NCI-H524 treated with DMSO at 0.1 percent for 48 hours (cell line): ENCODE measurements around the gene MYRFL.
A peak's percentile ranks its signal among the peaks of the same experiment; 100 is the strongest.

Experiments
- DNase-seq: peaks from one replicate; lab custom pipeline; 2025; lab: John Stamatoyannopoulos, UW

MYRFL gene

DNA sequence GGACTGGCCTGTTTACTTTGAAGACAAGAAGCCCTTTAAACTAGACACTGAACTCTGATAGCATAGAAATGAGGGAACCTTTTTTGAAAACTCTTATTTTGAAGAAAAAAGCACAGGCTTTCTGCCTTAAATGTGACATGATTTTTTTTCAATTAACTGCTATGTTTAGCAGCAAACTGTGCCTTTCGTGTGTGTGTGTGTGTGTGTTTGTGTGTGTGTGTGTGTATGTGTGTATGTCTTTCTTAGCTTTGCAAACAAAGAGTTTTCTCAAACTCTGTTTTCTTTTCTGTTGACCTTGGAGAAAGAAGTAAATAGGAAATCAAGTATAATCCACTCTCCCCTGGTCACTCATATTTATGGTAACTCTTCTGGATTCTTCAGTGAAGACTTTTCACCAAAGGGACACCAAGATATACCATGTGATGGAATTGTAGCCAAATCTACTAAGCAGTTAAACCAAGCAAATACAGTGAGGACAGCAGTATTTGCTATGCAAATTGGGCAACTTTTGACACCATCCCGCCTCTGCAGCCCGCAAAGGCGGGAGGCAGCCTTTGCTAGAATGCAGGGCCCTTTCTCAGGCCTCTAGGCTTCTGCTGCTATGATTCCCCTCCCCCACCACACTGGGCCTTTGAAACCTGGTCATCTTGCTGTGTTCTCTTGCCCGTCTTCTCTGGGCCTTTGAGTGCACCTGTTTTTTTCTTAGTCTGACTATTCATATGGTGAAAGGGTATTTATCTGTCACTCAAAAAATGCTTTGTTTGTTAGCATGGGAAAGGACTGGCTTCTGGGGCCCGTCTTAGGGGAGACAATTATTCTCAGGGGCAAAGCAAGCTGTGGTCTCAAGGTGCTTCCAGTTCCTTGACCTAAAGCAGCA lies 107.9 kb downstream of the MYRFL start:
- no peak for DNase-seq

DNA sequence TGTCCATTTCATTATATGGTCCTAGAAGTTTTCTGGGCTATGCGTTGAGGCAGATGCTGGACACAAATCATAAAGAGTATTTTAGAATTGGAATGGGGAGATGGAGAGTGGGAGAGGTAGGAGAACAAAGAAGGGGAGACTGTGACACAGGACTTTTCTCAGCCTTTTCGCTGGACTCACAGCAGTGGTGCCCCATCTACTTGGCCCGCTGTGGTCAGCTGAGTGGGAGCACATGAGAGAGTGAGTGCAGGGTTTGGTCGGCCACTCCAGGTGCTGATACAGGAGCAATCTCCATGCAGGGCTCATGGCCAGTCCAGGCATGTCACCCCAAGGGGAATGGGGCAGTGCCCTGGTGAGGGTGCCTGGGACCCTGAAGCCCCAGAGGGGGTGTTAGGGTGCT lies 109.0 kb downstream of the MYRFL start:
- no peak for DNase-seq

DNA sequence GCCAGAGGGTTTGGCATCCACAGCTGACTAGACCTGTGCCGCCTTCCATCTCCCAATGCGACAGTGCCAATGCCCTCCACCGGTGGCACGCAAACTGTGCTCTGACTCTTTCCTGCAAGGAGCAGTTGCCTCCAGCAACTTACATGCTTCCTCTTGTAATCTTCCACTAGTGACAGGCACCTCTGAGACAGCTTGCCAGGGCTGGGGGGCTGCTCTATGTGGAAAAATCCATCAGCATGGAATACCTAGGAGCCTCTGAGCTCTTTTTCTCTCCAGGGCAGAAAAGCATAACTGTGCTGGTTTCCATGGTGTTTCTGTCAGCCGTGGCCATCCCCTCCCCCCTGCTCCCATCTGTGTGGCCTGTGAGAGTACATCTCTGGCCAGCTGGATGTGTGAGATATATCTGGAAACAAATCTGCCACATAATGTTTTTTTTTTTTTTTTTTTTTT lies 110.6 kb downstream of the MYRFL start:
- peak; percentile 4 for DNase-seq

DNA sequence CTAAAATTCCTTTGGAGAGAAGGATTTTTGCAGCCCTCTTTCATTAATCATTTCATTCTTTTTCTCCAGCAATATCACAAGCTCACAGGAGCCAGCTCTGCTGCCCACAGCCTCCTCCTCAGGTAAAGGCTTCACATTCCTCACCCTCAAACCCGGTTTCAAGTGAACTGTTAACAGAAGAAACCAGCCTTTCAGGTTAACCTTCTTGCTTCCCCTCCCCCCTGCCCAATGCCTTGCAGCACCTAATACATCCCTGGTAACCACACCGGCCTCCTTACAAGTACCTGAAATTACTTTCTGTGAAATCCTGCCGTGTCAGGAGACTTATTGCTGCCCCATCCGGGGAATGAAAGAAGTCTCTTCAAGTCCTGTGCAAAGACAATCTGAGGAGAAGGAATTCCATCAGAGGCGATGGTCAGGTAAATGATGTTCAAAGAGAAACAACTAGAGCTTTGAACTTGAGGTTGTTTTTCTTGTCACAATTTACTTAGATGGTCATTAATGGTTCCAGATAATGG lies 111.2 kb downstream of the MYRFL start:
- DNase-seq = no peak

DNA sequence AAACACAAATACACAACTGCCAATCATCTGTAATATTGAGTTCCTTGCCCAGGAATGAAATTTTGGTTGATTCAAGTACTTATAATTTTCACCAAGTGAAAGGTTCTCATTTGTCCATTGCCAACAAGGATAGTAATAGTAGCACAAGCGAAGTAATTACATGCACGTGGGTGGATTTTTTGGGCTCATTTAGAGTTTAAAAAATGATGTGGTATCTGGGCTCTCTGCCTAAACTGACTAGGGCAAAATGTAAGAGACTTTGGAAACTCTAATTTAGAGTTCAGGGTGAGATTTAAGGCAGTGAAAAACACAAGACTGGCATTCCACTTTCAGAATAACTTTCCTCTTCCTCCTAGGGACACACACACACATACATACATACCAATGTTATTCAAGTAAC lies 111.7 kb downstream of the MYRFL start:
- DNase-seq = no peak

DNA sequence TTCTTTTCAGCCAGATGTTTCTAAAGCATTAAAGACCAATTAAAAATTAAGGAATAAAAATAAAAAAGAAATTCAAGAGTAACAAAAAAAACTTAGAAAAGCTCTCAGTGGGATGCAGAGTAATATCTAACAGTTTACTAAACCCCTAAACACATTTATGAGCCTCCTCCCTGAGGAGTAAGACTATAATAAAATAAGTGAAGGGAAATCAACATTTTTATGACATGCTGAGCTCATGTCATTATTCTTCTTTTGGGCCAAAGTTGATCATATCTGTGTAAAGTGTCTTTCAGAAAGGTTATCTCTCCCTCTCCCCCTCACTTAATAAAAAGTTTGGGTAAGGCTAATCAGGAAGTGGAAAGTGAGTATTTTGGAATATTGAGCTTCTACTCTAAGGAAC lies 122.1 kb downstream of the MYRFL start:
- DNase-seq = no peak

DNA sequence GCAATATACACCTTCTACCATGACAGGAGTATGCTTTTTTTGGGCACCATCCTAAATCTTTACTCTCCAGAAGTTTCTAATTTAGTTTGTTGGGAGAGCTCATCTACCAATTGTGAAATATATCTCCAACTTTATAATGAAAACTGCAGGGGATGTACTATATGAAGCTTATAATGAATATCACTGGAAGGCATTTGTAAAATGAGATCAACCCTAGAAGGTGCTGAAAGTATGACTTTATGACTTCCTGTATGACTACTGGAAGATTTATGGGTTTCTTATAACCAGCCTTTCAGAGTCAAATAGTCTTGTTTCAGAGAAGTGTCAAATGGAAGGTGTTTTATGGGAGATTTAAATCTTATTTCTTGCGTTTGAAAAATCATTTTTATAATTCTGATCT lies 122.9 kb downstream of the MYRFL start:
- DNase-seq = no peak

DNA sequence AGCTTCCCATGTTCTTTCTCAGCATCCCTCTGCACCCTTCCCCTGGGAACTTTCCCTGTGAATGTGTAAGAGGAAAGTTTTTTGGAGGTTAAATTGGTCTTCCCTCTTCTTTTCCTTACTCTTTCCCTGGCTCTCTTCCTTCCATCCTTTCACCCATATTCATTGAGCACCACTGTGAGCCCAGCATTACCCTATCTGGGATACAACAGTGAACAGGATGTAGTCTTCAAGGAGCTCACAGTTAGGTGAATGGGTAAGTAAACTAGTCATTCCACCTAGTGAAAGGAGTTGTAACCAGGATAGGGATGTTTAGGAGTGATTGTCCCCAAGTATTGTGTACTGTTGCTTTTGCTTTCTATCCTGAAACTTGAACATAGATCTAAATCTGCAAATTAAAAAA lies 123.8 kb downstream of the MYRFL start:
- DNase-seq = no peak

DNA sequence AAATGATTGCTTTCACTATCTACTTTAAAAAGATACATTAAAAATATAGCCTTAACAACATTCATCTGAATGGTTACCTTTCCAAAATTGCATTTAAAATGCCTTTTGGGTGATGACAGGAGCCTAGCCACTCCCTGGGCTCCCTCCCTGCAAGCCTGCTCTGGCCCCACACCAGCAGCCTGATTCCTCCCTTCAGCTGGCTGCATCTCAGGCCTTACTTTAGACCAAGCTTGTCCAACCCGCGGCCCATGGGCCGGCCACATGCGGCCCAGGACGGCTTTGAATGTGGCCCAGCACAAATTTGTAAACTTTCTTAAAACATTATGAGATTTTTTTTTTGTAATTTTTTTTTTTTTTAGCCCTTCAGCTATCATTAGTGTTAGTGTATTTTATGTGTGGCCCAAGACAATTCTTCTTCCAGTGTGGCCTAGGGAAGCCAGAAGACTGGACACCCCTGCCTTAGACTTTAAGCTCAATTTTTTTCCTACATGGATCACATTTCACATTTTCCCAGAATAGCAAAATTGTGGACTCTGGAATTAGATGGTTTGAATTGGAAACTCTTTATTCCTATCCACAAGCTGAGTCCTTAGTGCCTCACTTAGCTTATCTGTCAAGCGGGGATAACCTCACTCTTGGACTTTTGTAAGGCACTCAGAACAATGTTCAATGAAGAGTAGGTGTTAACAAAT lies 124.4 kb downstream of the MYRFL start:
- DNase-seq = no peak

DNA sequence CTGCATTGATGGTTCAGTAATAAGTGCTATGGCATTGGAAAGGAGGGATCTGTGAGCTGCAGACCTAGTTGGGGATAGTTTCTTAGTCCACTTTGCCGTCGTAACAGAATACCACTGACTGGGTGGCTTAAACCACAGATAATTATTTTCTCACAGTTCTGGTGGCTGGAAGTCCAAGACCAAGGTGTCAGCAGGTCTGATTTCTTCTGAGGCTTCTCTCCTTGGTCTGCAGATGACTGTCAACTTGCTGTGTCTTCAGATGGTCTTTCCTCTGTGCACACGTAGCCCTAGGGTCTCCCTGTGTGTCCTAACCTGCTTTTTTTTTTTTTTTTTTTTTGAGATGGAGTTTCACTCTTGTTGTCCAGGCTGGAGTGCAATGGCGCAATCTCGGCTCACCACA lies 126.1 kb downstream of the MYRFL start:
- no peak for DNase-seq

DNA sequence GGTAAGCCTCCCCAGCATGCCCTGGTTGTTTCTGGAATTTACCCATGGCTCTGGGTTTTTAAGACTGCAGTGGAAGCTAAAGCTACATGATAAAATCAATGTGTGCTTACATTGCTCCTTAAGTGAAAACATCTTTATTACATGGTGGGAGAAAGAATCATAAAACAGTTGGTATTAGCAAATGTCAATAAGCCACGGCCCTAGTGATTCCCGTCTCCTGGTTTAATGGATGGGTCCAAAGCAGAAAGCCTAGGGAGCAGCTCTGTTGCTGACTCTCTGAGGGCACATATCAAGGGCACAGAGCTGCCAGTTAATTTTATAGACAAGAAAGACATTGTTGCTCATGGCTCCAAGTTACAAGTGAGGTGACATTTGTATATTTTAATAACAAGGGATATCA lies 127.9 kb downstream of the MYRFL start:
- no peak for DNase-seq

DNA sequence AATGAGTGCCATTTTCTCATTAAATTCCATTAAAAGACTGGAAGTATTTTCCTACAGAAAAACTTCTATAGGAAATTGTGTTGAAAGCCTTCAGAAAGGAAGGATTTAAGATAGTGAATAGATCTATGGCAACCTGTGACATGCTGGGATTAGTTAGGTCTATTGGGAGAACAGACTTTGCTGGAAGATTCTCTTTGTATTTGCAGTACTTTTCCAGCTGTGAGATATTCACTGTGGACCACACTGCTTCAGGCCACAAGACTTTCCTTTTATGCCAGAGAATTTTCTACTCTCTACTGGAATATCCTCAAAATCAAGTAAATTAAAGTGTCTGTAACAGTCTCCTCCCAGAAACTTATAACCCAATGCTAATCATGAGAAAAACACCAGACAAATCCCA lies 136.2 kb downstream of the MYRFL start:
- DNase-seq = no peak

DNA sequence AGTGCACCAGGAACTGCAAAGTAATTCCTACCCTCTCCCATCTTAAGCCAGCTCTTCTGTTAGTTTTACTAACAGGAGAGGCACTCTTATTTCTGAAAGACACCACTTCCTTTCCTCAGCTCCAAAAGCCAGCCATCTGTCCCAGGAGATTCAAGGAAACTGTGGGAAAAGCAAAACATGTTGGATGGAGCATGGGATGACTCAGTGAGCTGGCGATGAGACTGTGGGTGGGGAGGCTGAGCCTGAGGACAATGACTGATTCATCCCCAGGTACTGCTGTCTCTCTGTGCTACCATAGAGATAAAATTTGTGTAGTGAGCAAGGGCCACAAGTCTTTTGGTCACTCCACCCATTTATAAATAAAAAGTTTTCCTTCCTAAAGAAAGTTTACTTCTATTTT lies 141.4 kb downstream of the MYRFL start:
- no peak for DNase-seq

DNA sequence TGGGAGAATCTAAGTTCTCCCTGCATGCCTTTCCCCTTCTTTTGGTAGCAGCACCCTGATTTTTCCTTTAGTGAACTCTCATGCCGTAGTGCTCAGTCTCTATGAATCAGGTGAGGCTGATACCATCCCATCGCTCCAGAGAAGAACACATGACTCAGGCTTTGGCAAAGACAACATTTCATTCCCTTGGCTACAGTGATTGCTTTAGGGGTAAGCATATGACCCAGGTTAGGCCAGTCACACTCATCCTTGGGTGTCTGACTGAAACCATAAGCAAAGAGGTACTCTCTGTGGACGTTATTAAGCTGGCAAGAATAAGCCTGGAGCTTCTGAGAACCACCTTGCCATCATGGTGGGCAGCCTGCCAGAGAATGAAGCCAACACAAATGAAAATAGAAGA lies 141.8 kb downstream of the MYRFL start:
- no peak for DNase-seq

DNA sequence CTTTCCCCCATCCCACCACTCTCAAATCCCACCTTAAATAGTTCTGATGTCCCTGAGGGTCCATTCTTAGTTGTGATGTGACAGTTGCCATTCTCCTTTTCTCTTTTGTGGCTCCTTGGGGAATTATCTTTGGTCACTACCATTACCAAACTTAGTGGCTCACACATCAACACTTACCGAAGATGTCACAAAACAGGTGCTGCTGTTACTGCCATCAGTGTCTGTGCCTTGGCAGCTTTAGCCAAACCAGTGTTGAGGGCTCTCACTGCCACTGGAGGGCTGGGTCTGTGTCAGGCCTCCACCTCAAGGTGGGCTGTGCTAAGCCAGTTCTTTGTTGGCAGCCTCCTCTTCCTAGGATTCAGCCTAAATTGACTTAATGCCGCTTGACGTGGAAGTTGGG lies 144.0 kb downstream of the MYRFL start:
- DNase-seq = no peak

DNA sequence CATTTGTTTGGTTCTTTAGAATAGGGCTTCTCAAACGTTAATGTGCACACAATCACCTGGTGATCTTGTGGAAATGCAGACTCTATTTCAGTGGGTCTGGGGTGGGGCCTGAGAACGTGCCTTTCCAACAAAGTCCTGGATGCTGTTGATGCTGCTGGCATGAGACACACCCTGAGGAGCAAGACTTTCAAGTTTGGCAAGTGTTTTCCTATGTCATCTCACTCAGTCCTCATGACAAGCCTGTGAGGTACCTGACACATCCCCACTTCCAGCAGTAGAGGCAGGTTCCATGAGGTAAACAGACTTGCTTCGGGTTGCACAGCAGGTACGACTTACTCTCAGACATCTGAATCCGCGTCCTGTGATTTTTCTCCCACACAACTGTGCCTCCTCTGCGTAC lies 147.1 kb downstream of the MYRFL start:
- no peak for DNase-seq

DNA sequence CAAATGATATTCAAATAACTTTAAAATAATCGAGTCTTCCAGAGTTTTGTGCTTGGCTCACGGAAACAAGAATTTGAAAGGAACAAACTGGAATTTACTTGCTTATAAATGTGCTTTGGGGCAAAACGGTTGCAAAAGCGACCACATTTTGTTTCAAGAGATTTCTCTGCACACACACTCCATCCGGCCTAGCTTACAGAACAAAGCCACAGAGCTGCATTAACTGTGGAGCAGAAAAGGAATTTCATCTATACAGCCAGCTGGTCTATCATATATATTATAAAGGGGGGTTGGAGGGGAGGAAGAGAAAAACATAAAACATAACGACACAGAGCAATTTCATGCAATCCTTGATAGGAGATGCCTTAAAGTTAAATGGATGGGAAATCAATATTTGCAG lies 153.0 kb downstream of the MYRFL start:
- DNase-seq = no peak

DNA sequence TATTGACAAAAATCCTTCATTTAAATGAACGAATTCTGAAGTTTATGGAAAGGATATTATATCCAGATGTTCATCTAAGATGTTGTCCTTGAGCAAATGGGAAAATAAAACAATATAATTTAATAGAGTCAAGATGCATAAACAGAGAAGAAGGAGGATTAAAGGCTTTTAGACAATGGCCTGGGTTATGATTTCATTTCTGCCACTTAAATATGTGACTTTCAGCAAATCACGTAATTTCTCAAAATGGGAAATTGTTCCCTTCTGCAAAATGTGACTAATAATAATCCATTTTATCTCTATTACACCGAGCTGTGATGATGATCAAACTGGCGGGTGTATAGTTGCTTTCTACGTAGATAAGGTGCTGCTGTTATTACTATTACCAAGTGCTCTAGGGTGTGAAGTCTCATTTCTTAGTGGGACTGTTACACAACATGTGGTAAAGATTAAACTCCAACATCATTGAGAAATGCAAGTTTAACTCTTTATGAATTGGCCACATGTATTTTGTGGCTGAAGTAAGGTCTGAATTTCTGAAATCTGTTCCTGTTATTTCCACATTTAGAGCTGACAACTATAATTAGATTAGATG lies 157.0 kb downstream of the MYRFL start:
- DNase-seq = no peak

DNA sequence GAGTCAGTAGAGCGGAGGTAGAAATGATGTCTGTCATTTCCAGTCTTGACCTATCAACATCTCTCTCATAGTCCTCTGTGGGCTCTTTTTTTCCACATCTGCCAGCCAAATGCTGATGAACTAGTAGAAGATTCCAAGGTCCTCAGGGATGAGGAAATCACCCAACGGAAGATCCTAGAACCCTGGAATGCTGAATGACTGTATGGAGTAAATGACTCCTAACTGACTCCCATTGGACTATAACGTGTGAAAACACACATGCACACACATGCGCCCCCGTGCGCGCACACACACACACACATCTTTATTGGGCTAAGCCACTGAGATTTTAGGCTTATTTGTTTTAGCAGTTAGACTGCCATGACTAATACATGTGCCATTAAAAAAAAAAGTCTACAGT lies 159.2 kb downstream of the MYRFL start:
- DNase-seq = no peak

DNA sequence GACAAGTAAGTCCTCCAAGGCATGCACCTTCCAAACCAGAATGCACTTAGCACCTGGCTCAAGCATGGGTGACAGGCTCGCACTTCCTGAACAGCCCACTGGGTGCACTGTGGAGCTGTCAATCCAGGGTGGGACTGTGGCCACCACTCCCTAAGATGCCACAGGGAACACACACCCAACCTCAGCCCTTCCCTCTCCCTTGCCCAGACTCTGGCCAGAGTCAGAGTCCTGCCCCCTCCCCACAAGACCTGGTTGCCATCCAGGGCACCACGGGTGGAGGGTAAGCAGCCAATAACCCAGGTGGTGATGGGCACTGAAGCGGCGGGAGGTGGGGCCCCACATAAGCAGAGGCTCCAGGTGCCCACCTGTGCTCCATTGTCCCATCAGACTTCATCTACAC lies 160.6 kb downstream of the MYRFL start:
- DNase-seq = no peak

DNA sequence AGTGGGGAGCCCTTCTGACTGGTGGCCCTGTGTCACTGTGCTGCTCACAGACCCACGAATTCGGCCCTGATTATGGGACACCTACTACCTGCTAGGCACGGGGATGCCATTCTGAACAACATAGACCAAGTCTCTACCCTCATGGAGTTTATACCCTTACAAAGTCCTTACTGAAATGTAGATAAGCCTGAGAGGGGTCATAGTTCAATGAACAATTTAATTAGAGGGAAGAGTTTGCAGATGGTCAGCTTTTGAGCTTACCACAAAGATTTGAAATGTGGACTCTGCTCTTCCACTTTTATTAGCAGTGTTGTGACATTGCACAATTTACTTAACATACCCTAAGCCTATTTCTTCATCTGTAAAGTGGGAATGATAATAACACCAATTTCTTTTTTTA lies 161.1 kb downstream of the MYRFL start:
- no peak for DNase-seq

DNA sequence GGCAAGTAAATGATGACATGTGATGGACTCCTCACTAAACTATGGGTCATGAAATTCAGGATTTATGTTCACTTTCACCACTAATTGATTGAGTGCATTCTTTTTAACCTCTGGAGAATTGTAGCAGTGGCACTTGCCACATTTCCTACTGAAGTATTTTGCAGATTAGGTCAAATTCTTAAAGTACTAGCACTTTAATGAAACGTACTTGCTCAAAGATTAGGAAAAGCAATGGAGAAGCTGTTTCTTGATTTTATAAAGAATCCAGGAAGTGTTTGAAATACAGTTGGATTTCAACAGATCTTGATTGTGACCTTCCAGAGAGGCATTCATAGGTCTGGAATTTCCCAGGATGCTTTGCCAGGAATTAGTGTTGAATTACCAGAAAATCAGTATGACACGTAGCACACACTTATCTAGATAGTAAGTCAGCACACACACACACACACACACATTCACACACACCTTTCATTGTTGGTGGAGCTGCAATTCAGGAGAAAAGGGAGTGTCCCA lies 162.6 kb downstream of the MYRFL start:
- DNase-seq = no peak
